Measurements from ENCODE around the gene MYO16. TPM values are rescaled to one million over a fixed set of nuclear protein-coding genes. Genes with fewer than 3 reads are reported as not detected.

MYO16 gene
- total and polyA plus RNA-seq, 2 experiments from 2014 or later: 0.13 to 0.23 TPM

DNA sequence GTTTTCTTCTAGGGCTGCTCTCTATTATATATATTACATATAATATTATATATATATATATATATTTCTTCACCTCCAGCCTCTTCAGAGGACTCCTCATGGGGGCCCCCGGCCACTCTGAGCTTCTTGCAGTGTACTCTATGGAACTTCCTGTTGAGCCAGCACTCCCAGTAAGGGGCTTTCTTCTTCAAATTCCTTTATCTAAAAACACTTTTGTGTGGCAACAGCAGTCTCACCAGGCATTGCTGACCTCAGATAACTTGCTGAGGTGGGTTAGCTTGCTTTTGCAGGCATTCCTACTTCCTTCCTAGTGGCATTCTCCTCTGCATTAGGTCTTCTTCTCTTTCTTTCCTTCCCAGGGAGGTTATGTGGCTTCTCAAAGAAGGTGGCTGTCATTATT, 381.5 kb downstream of the MYO16 start:
- Histone ChIP-seq H3K27me3 (no peaks in the 10 kb centered on the region), H3K27ac (no peak overlapping the region), H3K4me1 (ENCODE audit: insufficient read depth) (no peaks in the 10 kb centered on the region), H3K36me3 (replicated peaks; ENCODE audit: insufficient read depth, low read depth) (no peaks in the 10 kb centered on the region), H3K79me2 (no peaks in the 10 kb centered on the region), H3K4me3 (no peak overlapping the region), H3K9me3 (ENCODE audit: low read depth) (no peaks in the 10 kb centered on the region), H3K4me2 (no peak overlapping the region), H3K9me2 (replicated peaks; ENCODE audit: insufficient read depth) (no peaks in the 10 kb centered on the region), H4K20me1 (ENCODE audit: insufficient read depth, poor library complexity, severe bottlenecking) (no peaks in the 10 kb centered on the region), H2AFZ (no peak overlapping the region)
- TF ChIP-seq EZH2phosphoT487 (IDR thresholded peaks at IDR 0.05; ENCODE audit: low read depth, severe bottlenecking, unreplicated experiment): no peak
- no peak for TF ChIP-seq EZH2 (IDR thresholded peaks at IDR 0.05; ENCODE audit: borderline replicate concordance)
- TF ChIP-seq, protein P1, sequence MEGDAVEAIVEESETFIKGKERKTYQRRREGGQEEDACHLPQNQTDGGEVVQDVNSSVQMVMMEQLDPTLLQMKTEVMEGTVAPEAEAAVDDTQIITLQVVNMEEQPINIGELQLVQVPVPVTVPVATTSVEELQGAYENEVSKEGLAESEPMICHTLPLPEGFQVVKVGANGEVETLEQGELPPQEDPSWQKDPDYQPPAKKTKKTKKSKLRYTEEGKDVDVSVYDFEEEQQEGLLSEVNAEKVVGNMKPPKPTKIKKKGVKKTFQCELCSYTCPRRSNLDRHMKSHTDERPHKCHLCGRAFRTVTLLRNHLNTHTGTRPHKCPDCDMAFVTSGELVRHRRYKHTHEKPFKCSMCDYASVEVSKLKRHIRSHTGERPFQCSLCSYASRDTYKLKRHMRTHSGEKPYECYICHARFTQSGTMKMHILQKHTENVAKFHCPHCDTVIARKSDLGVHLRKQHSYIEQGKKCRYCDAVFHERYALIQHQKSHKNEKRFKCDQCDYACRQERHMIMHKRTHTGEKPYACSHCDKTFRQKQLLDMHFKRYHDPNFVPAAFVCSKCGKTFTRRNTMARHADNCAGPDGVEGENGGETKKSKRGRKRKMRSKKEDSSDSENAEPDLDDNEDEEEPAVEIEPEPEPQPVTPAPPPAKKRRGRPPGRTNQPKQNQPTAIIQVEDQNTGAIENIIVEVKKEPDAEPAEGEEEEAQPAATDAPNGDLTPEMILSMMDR (IDR thresholded peaks at IDR 0.05; ENCODE audit: poor library complexity): no peak
- WGBS (ENCODE audit: low lambda C conversion rate, missing lambda C conversion rate): 31% methylated on average over 1 of the region's 1 CpG
- DNase-seq (ENCODE audit: low spot score): no peak

DNA sequence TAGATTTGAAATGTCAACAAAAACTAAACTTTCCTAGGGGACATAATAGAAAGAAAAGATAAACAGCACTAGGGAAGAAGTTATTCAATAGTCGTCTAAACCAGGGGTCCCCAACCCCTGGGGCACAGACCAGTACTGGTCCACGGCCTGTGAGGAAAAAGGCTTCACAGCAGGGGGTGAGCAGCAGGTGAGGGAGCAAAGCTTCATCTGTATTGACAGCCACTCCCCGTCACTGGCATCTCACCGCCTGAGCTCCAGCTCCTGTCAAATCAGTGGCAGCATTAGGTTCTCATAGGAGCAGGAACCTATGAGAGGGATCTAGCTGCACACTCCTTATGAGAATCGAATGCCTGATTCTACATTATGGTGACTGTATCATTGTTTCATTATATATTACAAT, 382.7 kb downstream of the MYO16 start:
- no peak for TF ChIP-seq EZH2 (IDR thresholded peaks at IDR 0.05; ENCODE audit: borderline replicate concordance)
- Histone ChIP-seq H2AFZ (no peak overlapping the region), H3K79me2 (no peaks in the 10 kb centered on the region), H3K9me2 (replicated peaks; ENCODE audit: insufficient read depth) (no peaks in the 10 kb centered on the region), H3K27me3 (no peaks in the 10 kb centered on the region), H3K4me3 (no peak overlapping the region), H3K9me3 (ENCODE audit: low read depth) (no peaks in the 10 kb centered on the region), H3K36me3 (replicated peaks; ENCODE audit: insufficient read depth, low read depth) (no peaks in the 10 kb centered on the region), H3K27ac (no peak overlapping the region), H3K4me2 (no peak overlapping the region), H4K20me1 (ENCODE audit: insufficient read depth, poor library complexity, severe bottlenecking) (no peaks in the 10 kb centered on the region), H3K4me1 (ENCODE audit: insufficient read depth) (no peaks in the 10 kb centered on the region)
- no peak for DNase-seq (ENCODE audit: low spot score)
- 63% methylated on average over 5 of the region's 5 CpGs for WGBS (ENCODE audit: low lambda C conversion rate, missing lambda C conversion rate)

DNA sequence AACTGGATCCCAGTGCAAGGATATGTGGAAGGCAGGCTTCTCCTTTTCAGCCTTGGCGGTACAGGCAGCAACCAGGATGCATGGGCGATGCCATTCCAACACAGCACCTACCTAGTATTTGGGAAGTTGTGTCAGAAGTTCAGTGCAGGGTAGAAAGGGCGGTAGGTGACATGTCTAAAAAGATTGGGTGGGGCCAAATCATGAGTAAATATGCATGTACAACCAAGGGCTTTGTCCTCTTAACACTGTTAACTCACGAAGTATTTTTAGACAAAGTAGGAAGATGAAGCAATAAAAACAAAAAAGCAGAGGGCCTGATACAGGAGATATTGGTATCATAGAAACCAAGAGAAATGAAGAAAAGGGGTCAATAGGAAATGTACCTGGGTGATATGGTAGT, 392.1 kb downstream of the MYO16 start:
- Histone ChIP-seq H2AFZ (no peak overlapping the region), H3K9me2 (replicated peaks; ENCODE audit: insufficient read depth) (no peaks in the 10 kb centered on the region), H3K27me3 (no peaks in the 10 kb centered on the region), H3K4me1 (ENCODE audit: insufficient read depth) (no peaks in the 10 kb centered on the region), H3K36me3 (replicated peaks; ENCODE audit: insufficient read depth, low read depth) (no peaks in the 10 kb centered on the region), H3K4me2 (no peak overlapping the region), H3K4me3 (no peak overlapping the region), H4K20me1 (ENCODE audit: insufficient read depth, poor library complexity, severe bottlenecking) (no peaks in the 10 kb centered on the region), H3K79me2 (no peaks in the 10 kb centered on the region), H3K27ac (no peak overlapping the region), H3K9me3 (ENCODE audit: low read depth) (no peaks in the 10 kb centered on the region)
- no peak for DNase-seq (ENCODE audit: low spot score)
- 95% methylated on average over 4 of the region's 4 CpGs for WGBS (ENCODE audit: low lambda C conversion rate, missing lambda C conversion rate)
- TF ChIP-seq, protein P1 (IDR thresholded peaks at IDR 0.05; ENCODE audit: poor library complexity): no peak

DNA sequence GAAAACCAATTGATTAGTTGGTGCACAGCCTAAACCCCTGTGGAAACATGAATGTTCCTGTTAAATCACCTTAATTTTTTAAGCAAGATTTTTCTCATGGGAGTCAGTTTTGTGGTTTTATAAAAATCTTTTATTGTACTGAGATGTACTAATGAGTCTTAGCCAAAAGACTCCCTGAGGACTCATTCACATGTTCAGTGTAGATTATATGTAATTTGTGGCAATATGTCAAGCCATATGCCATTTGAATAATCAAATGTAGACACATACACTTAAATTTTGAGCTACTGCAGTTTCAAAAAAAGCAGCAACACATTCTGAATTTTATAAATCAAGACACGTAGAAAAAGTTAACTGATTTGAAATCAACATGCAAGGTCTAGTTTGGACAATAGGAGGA, 395.2 kb downstream of the MYO16 start:
- TF ChIP-seq, protein P1 (IDR thresholded peaks at IDR 0.05; ENCODE audit: poor library complexity): no peak
- TF ChIP-seq EZH2phosphoT487 (IDR thresholded peaks at IDR 0.05; ENCODE audit: low read depth, severe bottlenecking, unreplicated experiment): no peak
- no peak overlapping the region for H2AFZ ChIP-seq
- H3K4me1 ChIP-seq (ENCODE audit: insufficient read depth): no peaks in the 10 kb centered on the region
- H3K79me2 ChIP-seq: no peaks in the 10 kb centered on the region
- H3K4me2 ChIP-seq: no peak overlapping the region
- 90% methylated on average over 1 of the region's 1 CpG for WGBS (ENCODE audit: low lambda C conversion rate, missing lambda C conversion rate)
- no peak overlapping the region for H3K4me3 ChIP-seq
- no peaks in the 10 kb centered on the region for H3K9me3 ChIP-seq (ENCODE audit: low read depth)
- no peaks in the 10 kb centered on the region for H4K20me1 ChIP-seq (ENCODE audit: insufficient read depth, poor library complexity, severe bottlenecking)
- no peak overlapping the region for H3K27ac ChIP-seq
- H3K27me3 ChIP-seq: no peaks in the 10 kb centered on the region
- DNase-seq (ENCODE audit: low spot score): no peak
- H3K36me3 ChIP-seq (replicated peaks; ENCODE audit: insufficient read depth, low read depth): no peaks in the 10 kb centered on the region
- H3K9me2 ChIP-seq (replicated peaks; ENCODE audit: insufficient read depth): no peaks in the 10 kb centered on the region

Data from hepatocyte (in vitro differentiated cells).